Stimulated activated CD8-positive, alpha-beta memory T cell treated with anti-CD3 and anti-CD28 coated beads, Interleukin-2, amount 100 ng/mL, for 48 hours (primary cell): ENCODE data around the gene ATP5ME.
"Not testable (repeated sequence)": the region's sequence is repeated elsewhere in the genome, so short reads cannot be mapped to it uniquely, and the experiment has no call there.

ENCODE experiments used
- DNase-seq, 2 donors: peaks; one replicate each; pipeline ENCODE4 v3.0.0-alpha.2; 2020; ENCODE audit warnings: low read depth in 2 of 2

ATP5ME gene

DNA sequence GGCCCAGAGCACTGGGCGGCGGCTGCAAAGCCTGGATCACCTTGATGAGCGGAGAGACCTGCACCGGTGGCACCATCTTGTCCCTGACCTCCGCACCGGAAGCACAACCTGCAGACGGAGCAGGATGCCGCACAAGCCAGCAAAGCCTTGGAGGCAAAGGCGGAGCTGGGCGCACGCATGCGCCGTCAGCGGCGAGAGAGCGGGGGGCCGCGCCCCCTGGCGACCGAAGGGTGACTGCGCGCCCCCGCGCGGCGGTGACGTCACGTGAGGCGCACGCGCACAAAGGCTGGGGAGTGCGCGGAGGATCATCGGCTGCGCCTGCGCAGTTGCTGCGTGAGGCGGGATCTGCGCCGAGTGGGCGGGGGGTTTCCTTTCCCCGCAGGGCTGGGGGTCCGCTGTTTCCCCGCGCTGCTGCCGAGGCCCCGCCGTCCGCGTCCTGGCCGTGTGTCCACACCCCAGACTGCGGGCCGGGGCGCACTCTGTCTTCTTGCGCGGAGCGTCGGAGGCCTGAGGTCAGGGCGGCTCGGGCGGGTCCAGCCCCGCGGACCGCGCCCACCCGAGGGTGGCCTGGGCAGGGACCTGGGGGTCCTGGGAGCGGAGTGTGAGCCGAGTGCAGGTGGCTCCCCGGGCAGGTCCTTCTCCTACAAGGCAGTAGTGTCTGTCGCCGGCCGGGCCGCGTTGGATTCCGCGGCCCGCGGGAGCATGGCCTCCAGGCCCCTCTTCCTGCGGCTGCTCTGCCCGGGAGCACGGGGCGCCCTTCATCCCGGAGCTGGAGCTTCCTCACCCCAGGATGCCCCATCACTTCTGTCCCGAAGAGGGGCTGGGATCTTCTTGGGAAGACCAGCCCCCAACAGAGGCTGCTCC lies at the start of gene ATP5ME, which contains the start of gene MYL5:
ATP5ME (minus strand) TSS at position 105 of the 864 bp plus-strand sequence; CDS start at position 76, 29 bp downstream.
MYL5 (plus strand) TSS at position 371 of the 864 bp plus-strand sequence. CDS start 3,485 bp downstream, outside the sequence.
- peak; percentile 93 to 96 for DNase-seq

DNA sequence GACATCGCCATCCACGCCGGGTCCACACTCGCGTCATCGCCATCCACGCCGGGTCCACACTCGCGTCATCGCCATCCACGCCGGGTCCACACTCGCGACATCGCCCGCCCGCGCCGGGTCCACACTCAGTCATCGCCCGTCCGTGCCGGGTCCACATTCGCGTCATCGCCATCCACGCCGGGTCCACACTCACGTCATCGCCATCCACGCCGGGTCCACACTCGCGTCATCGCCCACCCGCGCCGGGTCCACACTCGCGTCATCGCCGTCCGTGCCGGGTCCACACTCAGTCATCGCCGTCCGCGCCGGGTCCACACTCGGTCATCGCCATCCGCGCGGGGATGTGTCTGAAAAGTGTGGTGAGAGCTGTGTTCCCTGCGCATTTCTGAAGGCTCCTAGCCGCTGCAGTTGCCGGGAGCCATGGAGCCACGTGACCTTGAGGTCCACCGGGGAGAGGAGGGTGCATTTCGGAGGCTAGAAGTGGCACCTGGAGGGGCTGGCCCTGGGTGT lies 48.8 kb upstream of the ATP5ME start:
- no peak for DNase-seq

GRCh38 chr4:722169-722725 lies 48.2 kb upstream of the ATP5ME start:
- DNase-seq: no peak

DNA sequence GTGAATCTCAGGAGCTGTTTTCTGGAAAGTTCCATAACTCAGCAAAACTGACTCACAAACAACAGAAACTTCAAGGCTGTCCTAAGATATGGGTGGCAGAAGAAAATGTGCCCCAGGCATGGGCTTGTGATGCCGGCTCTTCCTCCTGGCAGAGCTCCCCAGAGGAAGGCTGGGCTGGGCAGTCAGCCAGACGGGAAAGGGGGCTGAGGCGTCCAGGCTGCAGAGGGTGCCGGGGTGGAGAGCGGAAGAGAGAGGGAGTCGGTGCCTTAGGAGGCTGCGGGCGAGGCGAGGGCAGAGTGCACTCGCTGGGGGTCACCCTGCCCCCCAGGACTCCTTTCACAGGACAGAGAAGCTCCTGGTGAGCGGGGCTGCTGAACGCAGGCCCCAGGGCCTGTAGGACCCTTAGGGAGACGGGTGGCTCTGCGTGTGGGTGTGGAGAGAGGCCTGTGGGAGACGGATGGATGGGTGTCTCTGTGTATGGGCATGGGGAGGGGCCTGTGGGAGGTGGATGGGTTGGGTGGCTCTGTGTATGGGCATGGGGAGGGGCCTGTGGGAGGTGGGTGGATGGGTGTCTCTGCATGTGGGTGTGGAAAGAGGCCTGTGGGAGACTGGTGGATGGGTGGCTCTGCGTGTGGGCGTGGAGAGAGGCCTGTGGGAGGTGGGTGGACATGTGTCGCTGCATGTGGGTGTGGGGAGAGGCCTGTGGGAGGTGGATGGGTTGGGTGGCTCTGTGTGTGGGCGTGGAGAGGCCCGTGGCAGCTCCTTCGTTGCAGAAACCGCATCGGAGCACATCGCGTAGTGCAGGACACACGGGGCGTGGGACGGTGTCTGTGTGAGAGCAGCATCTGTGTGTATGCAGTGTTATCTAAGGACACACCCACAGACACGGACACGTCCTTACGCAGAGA lies 47.4 kb upstream of the ATP5ME start:
- no peak for DNase-seq

DNA sequence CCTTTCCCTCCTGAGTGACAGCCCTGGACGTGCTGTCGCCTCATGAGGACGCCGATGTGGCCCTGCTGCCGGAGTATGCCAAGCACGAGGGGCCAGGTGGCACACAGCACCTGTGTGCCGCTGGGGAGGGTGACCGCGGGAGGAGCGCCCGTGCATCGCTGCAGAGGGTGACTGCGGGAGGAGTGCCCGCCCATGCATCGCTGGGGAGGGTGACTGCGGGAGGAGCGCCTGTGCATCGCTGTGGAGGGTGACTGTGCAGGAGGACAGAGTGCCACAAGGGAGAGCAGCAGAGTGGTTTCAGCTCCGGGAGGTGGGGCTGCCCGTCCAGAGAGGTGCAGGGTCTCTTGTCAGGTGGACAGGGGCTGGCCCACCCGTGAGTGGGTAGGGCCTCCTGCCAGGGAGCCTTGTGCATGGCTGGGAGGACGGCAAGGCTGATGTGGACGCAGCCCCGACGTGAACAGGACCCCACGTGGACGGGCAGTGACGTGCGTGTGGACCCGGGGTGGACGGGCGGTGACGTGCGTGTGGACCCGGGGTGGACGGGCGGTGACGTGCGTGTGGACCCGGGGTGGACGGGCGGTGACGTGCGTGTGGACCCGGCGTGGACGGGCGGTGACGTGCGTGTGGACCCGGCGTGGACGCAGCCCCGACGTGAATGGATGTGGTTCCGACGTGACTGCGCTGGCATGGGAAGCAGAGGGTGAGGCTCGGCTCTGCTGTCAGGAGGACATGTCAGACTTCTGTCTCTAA lies 46.2 kb upstream of the ATP5ME start:
- no peak for DNase-seq

DNA sequence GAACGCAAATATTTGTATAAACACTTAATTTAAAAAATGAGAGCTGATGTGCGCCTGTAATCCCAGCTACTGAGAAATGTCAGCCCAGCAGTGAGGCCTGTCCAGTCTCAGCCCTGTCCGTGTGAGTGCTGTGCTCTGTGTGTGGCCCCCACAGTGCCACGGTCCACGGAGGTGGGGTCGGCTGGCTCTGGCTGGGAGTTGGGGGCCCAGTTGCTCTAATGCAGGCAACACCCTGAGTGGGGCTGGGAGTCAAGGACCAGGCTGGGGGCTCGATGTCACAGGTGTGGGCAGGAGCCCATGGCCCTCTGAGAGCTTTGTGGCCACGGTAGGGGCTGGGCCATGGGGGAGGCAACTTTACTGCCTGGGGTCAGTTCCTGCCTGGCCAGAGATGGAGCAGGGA lies 44.4 kb upstream of the ATP5ME start:
- no peak for DNase-seq

DNA sequence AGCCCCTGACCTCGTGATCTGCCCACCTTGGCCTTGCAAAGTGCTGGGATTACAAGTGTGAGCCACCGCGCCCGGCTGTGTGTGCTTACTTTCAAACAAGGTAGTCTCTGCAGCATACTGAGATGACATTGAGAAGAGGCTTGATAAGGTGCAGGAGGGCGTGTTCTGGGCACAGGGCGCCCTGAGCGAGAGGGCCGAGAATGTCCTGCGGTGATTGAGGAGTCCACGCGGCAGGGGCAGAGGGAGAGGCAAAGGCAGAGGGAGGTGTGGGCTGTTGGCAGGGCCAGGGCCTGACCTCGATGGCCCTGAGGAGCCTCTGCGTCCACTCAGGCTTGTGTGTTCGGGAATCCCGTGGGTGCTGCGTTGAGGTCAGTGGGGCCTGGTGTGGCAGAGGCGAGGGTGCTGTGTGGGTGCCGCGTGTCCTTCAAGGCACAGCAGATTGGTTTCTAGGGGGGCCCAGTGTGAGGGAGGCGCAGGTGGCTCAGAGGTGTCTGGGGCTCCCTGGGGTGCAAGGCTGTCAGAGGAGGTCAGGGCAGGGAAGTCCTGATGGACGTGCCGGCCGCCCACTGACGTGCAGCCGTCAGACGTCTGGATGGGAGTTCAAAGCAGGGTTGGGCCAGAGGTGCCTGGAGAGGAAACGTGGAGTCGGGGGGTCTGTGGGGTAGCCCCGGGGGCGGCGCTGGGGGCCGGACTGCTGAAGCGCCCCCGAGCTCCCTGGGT lies 43.7 kb upstream of the ATP5ME start:
- no peak for DNase-seq

GRCh38 chr4:714087-714486 lies 40.0 kb upstream of the ATP5ME start:
- no peak for DNase-seq

GRCh38 chr4:712916-713632 lies 39.0 kb upstream of the ATP5ME start:
- no peak for DNase-seq

- no peak for DNase-seq
Observed at GRCh38 chr4:712093-712492, 38.0 kb upstream of the ATP5ME start.

- DNase-seq: no peak
Observed at GRCh38 chr4:710916-711315, 36.8 kb upstream of the ATP5ME start.

- DNase-seq: no peak
Observed at GRCh38 chr4:710116-710515, 36.0 kb upstream of the ATP5ME start.

GRCh38 chr4:709348-709747 lies 35.3 kb upstream of the ATP5ME start:
- DNase-seq: no peak

GRCh38 chr4:708631-708933 lies 34.5 kb upstream of the ATP5ME start:
- no peak for DNase-seq

GRCh38 chr4:707929-708630 lies 34.0 kb upstream of the ATP5ME start:
- no peak for DNase-seq

GRCh38 chr4:706834-707598 lies 32.9 kb upstream of the ATP5ME start:
- DNase-seq: no peak

DNA sequence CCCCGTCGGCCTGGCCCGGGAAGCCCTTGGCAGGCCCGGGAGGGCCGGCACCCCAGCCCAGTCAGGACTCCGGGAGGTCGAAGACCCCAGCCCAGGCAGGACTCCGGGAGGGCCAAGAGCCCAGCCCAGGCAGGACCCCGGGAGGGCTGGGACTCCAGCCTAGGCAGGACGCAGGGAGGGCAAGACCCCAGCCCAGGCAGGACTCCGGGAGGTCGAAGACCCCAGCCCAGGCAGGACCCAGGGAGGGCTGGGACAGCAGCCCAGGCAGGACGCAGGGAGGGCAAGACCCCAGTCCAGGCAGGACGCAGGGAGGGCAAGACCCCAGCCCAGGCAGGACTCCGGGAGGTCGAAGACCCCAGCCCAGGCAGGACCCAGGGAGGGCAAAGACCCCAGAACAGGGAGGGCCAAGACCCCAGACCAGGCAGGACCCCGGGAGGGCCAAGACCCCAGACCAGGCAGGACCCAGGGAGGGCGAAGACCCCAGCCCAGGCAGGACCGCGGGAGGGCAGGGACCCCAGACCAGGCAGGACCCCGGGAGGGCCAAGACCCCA lies 32.1 kb upstream of the ATP5ME start:
- not testable (repeated sequence) for DNase-seq
